GM21526 (cell line): ENCODE measurements around the gene REXO1.
"Not testable (repeated sequence)": the region's sequence is repeated elsewhere in the genome, so short reads cannot be mapped to it uniquely, and the experiment has no call there.

Source experiments
- ATAC-seq: cut with Tn5 transposase; IDR thresholded peaks from one replicate; pipeline ENCODE4 v1.9.1; 2021; ENCODE audit warnings: moderate library complexity; ENCODE audit not compliant: unreplicated experiment, low FRiP score

REXO1 gene

GRCh38 chr19:1805401-1806183 is 42.7 kb downstream of the REXO1 start:
- no peak for ATAC-seq

- no peak for ATAC-seq
Measured at GRCh38 chr19:1804858-1805257, 43.4 kb downstream of the REXO1 start.

GRCh38 chr19:1799695-1800342 is 48.5 kb downstream of the REXO1 start:
- ATAC-seq, result no peak

- not testable (repeated sequence) for ATAC-seq
Measured at GRCh38 chr19:1797313-1797712, 51.0 kb downstream of the REXO1 start.

- ATAC-seq, result no peak
Measured at GRCh38 chr19:1796395-1797142, 51.7 kb downstream of the REXO1 start.

GRCh38 chr19:1794424-1795172 is 53.7 kb downstream of the REXO1 start:
- no peak for ATAC-seq

GRCh38 chr19:1791879-1792278 is 56.4 kb downstream of the REXO1 start:
- ATAC-seq, result no peak

GRCh38 chr19:1790054-1790792 is 58.1 kb downstream of the REXO1 start:
- ATAC-seq, result no peak

GRCh38 chr19:1789261-1790041 is 58.8 kb downstream of the REXO1 start:
- ATAC-seq, result no peak

- ATAC-seq, result no peak
Measured at GRCh38 chr19:1787116-1787515, 61.2 kb downstream of the REXO1 start.

GRCh38 chr19:1786668-1787067 is 61.6 kb downstream of the REXO1 start:
- ATAC-seq, result no peak

- no peak for ATAC-seq
Measured at GRCh38 chr19:1785310-1785709, 63.0 kb downstream of the REXO1 start.

- ATAC-seq, result no peak
Measured at GRCh38 chr19:1783874-1784273, 64.4 kb downstream of the REXO1 start.

GRCh38 chr19:1783354-1783753 is 64.9 kb downstream of the REXO1 start:
- ATAC-seq, result no peak

GRCh38 chr19:1782521-1782920 is 65.8 kb downstream of the REXO1 start:
- no peak for ATAC-seq

- no peak for ATAC-seq
Measured at GRCh38 chr19:1780272-1780958, 67.9 kb downstream of the REXO1 start.

GRCh38 chr19:1779574-1779973 is 68.7 kb downstream of the REXO1 start:
- no peak for ATAC-seq

GRCh38 chr19:1777149-1777548 is 71.1 kb downstream of the REXO1 start:
- ATAC-seq, result no peak
